NCI-H2227 treated with DMSO at 0.1 percent for 48 hours (cell line): Measurements from ENCODE around the gene SLC66A2.

Source experiments
- DNase-seq: peaks from one replicate; lab custom pipeline; 2025; lab: John Stamatoyannopoulos, UW

The SLC66A2 gene

DNA sequence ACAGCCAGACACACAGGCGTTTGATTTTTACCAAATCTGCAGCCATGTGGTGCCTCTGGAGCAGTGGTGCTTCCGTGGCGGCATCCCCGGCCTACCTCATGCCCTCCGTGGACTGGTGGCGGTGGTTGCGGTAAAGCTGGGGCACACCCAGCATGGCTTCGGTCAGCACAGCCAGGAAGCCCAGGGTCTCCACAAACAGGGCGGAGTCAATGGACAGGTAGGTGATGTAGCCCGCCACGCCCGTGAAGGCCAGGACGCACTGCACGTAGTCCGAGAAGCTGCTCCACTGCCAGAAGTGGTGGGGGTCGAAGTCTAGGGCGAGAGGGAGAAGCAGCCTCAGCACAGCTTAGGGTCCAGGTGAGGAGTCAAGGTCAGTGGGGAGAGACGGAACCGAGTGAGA, 32.4 kb downstream of the SLC66A2 start:
- DNase-seq: no peak

DNA sequence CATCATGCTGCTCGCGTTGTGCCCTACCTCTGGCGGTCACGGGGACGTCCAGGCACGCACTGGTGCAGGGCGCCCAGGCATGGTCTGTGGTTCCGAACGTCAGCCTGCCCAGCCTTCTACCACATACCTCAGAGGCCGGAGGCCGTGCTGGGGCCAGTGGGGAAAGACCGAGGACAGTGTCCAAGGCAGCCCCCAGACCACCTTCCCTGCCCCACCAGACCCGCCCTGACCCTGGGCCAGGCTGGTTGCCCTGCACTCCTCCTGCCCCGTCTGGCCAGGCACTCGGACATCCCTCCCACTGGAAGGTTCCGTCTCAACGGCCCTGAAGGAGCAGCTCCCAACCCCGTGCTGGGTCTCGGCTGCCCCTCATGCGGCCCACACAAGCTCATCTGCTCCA, 32.8 kb downstream of the SLC66A2 start:
- DNase-seq: no peak

DNA sequence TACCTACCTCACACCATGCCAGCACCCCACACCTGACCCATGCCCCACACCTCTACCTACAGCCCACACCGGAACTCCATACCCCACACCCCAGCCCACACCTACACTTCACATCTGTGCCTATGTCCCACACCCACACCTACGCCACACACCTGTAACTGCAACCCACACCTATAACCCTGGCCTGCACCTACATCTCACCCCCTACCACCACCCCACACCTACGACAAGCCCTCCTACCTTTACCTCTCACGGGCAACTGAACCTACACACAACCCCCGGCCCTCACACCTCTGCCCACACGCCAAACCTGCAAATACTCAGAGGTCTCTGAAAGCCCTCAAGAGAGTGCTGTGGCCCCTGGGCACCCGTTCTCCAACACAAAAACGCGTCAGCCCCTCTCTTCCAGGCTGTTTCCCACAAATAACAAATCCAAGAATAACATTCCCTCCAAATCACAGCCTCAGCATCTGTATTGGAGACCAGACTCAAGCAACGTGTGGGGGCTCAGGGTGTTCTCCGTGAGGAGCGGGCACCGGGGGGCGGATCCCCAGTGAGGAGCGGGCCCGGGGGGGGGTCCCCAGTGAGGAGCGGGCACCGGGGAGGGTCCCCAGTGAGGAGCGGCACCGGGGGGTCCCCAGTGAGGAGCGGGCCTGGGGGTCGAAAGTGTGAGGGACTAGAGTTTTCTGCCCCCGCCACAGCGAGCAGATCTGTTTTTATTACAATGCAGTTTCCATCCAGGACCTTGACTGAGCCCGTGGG, 33.4 kb downstream of the SLC66A2 start:
- DNase-seq: no peak

DNA sequence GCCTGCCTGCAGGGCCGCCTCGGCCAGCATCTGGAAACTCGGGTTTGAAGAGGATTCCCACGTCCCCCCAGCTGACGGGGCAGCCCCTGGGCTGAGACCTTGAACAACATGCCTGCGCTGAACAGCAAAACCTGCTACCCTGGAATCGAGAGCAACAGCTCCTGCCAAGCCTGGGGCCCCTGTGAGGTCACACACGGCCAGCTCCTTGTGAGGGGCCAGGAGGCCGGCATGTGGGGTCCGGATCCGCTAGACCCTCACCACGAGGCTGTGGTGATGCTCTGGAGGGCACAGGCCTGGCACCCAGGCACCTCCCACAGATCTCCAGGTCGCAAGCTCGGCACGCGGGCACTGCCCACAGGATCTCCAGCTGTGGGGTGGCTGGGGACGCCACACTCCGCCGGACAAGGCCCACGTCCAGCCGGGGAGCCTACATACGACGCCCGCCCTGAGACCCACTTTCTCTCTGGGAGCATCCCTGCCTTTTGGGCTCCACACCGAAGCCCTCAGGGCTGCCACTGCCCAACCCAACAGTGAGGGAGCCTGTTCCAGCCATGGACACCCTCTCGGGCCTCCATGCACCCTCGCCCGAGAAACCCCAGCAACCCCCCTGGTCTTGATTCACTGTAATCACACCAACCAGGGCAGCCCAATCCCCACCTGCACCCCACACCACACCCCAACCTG, 34.1 kb downstream of the SLC66A2 start:
- DNase-seq: no peak

DNA sequence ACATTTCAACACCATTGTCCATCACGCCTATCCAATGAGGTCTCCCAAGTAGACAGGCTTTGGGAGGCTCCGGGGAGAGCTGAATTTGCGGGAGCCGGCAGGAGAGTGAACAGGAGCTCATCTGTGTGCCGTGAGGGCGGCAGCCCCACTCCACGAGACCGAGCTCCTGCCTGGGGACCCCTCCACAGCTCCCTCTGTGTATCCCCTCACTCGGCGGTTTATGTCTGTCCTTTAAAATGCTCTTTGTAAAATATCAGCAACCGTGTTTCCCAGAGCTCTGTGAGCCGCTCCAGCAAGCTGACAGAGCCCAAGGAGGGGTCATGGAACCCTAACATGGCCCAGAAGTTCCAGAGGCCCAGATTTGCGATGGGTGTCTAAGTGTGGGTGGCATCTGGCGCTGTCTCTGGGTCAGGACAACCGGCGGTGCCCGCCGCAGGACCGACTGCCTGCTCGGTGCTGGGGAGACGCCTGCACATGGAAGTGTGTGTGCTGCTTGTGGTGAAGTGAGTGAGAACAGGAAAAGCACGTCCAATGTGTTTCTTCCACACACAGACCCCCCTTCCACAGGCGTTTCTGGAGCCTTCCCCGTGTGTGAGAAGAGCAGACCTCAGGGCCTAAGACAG, 34.8 kb downstream of the SLC66A2 start:
- DNase-seq: no peak

DNA sequence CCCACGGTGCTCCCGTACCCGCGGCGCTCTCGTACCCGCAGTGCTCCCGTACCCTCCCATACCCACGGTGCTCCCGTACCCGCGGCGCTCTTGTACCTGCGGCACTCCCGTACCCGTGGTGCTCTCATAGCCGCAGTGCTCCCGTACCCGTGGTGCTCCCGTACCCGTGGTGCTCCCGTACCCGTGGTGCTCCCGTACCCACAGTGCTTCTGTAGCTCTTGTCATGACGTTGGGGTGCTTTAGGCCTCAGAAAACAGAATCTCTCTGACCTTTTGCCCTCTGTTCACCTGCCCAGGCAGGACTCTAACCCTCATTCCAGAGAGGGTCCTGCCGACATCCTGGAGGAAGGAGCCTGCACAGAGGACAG, 35.3 kb downstream of the SLC66A2 start:
- no peak for DNase-seq

DNA sequence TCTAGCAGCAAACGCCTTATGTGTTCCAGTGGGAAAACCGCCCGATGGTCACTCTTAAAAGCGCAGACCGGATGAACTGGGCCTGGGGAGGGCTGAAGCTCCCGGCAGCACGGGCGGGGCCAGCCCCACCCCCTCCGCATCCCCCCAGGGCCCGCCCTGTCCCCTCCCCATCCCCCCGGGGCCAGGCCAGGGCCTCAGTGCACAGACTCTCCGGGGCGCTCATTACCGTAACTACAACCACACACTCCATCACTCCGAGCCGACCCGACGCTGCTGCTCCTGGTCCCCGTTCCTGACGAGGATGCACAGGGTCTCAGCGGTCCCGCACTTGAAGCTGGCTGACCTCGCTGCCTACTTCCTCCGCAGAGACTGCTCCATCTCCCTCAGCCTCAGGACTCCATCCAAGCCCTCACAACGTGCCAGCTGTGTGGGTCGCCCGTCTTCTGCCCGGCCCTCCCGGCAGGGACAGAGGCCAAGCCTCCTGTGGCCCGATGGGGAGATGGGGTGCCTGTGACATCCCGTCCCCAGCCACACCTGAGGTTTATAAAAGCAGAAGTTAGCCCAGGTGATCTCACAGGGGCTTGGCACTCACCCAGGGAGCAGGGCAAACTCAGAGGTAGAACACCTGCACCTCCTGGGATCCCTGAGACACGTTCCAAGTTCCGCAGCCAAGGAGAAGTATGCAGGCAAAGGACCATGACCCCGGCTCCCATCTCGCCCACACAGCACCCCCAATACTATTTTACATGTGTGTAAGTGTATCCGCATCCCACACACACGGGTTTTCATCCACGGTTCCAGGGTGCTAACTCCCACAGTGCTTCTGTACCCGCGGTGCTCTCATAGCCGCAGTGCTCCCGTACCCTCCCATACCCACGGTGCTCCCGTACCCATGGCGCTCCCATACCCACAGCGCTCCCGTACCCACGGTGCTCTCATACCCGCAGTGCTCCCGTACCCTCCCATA, 36.0 kb downstream of the SLC66A2 start:
- DNase-seq: no peak

DNA sequence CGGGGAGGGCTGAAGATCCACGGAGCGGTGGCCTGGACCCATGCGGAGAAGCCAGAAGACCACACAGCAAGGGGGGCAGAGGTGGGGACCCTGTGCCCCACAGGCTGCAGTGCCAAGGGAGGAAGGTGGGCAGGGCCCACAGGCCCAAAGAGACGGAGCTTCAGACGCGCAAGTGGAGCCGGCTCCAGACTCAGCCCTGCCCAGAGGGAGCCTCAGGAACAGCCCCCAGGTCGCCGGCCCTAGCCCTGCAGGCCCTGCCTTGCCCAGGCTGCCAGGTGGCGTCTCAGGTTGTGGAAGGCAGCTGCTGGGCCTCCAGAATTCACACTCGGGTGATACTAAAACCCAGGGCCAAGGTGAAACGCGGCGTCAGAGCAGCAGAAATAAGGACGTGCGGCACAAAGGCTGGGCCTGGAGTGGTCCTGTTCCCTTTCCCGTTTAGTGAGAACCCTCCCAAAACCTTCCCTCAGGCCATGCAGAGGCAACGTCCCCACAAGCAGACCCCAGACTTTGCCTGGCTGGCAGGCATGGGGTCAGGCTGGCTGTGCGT, 36.8 kb downstream of the SLC66A2 start:
- no peak for DNase-seq

DNA sequence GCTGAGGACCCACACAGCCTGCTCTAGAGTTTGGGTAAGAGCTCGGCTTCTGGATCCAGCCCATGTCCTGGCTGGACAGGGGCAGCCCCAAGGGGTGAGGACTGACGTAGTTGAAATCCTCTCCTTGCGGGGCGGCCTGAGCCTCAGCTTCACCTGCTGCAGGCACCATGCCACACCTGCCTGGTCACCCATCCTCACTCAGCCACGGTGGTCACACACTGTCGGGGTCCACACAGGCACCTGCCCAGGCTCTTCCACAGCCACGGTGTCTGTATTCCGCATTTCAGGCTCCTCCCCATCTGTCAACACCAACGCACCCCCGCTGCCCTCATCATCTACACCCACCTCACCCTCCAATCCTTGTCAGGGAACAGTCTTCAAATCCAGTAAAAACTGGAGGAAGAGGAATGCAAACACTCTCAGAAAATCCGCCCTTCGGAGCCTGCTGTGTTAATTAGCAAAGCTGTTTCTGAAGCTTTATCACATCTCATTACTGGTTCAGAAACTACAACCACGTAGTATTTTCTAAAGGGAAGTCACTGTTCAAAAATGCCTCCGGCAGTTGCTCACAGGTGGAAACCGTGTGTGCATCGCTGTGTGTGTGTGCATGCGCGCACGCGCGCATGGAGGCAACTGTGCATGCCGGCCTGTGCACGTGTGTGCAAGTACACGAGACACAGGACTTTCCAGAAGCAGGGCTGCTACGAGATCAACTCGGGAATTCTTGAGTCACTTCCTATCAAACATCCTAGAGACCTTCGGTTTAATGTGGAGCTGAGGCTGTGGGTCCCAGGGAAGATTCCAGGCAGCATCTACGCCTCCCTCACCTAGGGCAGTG, 38.2 kb downstream of the SLC66A2 start:
- no peak for DNase-seq

DNA sequence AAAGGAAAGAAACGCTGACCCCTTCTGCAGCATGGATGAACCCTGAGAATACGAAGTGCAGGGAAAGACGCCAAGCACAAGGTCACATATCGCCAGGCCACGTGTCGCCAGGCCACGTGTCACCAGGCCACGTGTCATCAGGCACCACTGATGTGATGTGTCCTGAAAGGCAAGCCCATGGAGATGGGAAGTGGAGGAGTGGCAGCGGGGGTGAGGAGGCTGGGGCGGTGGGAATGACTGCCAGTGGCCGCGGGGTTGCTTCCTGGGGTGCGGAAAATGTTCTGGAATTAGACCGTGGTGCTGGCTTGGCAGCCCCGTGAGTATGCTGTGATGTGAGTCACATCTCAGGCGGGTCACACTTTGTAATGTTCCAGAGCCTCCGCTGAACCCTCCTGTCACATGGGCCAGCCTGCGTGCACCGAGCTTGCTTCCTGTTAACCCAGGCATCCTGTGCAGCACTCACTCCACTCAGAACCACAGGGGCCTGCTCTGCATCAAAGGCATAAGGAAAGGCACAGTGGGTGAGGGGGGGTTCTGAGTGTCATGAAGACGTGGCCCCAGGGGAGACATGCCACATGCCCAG, 39.0 kb downstream of the SLC66A2 start:
- DNase-seq: no peak

DNA sequence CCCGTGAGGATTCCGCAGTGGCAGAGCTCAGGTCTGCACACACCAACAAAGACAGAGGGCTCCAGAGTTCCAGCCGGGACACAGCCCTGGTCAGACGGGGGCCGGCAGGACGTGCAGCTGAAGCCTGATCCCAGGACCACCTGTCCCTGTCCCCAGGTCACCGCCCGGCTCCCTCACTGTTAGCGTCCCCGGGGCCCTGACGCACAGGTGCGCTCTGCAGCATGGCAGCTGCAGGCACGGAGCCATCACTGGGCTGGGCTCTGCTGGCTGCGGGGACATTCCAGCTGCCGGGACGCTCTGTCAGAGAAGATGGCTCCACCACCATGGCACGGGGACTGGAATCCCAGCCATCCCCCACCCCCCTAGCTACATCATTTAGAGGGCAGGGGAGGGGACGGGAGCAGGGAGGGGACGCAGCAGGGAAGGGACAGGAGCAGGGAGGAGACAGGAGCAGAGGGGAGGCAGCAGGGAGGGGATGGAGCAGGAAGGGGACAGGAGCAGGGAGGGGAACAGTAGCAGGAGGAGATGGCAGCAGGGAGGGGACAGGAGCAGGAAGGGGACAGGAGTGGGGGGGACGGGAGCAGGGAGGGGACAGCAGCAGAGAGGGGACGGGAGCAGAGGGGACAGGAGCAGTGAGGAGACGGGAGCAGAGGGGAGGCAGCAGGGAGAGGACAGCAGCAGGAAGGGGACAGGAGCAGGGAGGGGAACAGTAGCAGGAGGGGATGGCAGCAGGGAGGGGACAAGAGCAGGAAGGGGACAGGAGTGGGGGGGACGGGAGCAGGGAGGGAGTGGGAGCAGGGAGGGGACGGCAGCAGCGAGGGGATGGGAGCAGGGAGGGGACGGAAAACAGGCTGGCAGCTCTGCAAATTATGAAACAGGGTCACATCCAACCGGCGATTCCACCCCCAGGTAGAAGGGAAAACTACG, 39.8 kb downstream of the SLC66A2 start:
- DNase-seq: no peak

DNA sequence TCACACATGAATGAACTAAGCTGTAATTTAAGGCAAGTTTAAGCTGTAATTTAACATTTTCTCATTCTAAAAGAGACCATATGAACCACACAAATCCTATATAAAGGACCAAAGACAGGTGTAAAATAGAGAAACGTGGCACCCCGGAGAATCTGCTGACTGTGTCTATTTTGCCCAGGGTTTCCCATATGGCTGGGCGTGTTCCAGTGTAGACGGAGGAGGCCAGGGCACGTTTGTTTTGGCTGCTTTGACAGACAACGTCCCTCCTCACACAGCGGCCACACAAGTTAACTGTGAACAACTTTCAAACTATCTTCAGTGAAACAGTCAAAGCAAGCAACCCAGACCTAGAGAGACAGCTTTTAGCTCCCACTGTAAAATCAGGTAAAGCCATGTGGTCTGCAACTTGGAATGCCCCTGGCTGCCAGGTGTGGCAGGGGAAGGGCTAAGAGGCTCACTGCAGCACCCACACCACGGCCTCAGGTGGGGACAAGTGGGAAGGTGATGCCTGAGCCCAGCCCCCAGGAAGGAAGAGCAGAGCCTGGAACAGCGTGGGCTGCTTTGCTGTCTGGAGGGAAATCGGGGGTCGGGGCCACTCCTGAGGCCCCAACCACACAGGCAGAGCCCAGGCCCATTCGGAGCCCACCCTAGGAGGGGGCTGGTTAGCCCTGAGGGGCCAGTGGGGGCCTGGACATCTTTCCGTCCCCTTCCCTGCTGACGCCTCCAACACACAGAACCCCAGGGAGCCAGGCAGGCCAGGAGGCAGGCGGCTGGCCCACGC, 40.7 kb downstream of the SLC66A2 start:
- DNase-seq: no peak

DNA sequence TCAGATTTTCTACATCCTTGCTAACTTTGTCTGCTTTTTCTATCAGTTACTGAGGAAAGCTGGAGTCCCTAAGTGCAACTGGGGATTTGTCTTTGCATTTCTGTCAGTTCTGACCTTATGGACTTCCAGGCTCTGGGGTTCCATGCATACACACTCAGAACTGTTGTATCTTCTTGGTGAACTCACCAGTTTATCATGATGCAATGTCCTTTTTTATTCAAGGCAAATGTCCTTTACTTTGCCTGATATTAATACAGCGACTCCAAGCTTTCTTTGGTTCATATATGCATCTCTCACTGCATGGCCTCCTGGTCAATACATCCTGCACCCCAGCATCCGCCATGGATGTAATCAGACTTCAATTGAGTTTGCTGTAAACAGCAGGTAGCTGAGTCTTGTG, 44.7 kb downstream of the SLC66A2 start:
- no peak for DNase-seq

DNA sequence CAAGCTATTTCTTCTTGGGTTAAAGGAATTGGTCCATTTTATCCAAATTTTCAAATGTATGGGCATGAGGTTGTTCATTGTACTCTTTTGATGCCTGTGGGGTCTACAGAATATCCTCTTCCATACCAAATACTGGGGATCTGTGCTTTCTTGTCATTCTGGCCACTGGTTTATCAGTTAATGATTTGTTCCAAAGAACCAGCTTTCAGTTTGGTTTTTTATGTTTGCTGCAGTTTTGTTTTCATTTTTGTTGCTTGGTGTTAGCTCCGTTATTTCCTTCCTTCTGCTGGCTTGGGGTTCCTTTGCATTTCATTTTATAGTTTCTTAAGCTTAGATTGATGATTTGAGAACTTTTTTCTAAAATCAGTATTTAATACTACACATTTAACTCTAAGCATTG, 45.5 kb downstream of the SLC66A2 start:
- no peak for DNase-seq

DNA sequence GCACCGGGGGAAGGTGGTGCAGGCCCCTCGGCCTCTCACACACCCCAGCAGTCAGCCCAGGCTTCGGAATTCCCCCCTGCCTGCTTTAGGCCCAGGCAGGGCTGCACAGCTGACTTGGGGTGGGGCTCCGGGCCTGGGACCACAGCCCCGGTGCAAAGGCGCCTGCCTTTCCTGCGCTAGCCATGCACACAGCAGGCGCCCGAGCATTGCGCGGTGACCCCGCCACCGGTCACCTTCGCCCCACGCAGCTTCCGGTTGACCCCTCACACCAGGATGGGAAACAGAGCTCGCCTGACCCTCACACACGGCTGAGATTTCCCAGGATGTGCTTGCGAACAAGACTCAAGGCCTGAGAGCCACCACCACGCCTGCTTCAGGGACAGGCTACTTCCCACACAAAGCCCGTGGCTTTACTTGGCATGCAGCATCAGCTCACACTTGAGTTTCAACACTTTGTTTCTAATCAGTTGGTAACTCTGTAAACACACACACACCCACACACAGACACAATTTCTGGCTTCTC, 46.0 kb downstream of the SLC66A2 start:
- no peak for DNase-seq

DNA sequence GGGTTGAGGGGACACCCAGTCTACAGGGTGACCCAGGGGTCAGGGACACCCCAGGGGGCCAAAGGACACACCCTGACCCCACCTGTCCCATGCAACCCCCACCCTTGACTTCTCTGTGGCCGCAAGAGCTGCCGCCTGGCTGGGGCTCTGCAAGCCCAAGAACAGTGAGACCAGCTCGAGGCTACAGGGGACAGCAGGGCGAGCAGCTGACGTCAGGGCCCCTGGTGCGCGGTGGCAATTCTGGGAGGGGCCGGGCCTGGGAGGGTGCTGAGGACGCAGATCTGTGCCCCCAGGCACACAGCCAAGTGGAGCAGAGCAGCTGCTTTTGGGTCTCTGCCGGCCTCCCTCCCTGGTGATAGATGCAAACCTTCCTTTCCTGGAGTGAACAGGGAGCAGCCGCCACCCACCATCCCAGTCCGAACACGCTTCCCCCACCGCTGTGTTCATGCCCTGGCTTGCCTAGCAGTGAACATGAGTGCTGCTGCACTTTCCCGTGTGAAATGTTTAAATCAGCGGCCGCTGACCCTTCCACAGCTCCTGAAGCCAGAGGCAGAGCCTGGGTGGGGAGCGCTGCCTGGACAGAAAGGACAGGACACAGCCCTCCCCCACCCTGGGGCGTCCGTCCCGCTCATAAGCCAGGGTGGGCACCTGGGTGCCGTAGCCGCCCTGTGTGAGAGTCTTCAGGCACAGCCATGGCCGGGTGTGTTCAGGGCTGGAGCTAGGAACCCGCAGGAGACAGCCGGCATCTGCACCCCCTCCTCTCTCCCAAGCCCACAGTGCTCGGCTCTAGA, 46.9 kb downstream of the SLC66A2 start:
- no peak for DNase-seq

DNA sequence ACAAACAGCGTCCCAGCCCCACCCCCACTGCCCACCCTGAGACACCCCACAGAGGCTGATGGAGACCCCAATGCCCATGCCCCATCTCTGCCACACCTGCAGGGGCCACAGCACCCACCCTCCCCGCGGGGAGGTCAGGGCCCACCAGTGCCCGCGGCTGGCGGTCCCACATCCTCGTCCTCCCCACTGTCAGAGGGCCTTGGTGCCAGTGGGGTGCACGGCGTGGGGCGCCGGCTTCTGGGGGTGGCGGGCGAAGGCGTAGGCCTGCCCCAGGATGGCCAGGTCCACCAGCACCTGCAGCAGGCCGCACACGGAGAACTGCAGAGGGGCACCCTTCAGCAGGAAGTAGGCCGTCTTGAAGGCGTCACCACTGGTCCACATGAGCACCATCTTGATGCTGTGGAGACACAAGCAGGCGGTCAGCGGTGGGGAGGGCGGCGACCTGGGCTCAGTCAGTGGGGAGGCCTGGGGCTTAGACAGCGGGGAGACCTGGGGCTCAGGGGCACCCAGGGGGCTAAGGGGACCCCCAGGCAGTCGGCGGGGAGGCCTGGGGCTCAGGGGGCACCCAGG, 47.6 kb downstream of the SLC66A2 start:
- DNase-seq: no peak
